ENCODE data around the gene PSEN1. TPM values are rescaled to one million over a fixed set of nuclear protein-coding genes. Genes with fewer than 3 reads are reported as not detected.

Gene PSEN1
- total and polyA plus RNA-seq, 2 of the 8 experiments (the other 6 are each of a cell fraction or from before 2014, with no cell fraction given), result 10.1 to 38.7 TPM

- Histone ChIP-seq H3K23ac (ENCODE audit: insufficient read length) (no peak overlapping the region), H3K27ac (ENCODE audit: low read depth, low read length) (no peak overlapping the region), H3K4ac (replicated peaks; ENCODE audit: insufficient read length, low read depth, low read length) (no peak overlapping the region), H2BK12ac (ENCODE audit: low read depth, low read length) (no peak overlapping the region), H4K5ac (ENCODE audit: insufficient read length, low read depth, low read length) (no peak overlapping the region), H3K14ac (ENCODE audit: insufficient read length) (no peak overlapping the region), H4K8ac (ENCODE audit: extremely low read depth, insufficient read depth, low read length) (no peak overlapping the region), H3K9ac (replicated peaks in 1 of 4; ENCODE audit: extremely low read depth in 1 of 4, low read depth in 3 of 4, low read length in 3 of 4) (no peak overlapping the region), H3K4me2 (ENCODE audit: insufficient read depth in 1 of 2, low read depth in 2 of 2, low read length in 2 of 2) (no peak overlapping the region), H3K56ac (replicated peaks; ENCODE audit: insufficient read length, low read depth, low read length) (no peak overlapping the region), H4K20me1 (replicated peaks in 1 of 2; ENCODE audit: control insufficient read depth in 1 of 2, insufficient read depth in 2 of 2, low read length in 2 of 2) (peaks cover 0 to 6% of the 10 kb centered on the region in 2 experiments), H3K79me2 (ENCODE audit: control insufficient read depth in 1 of 2, insufficient read depth in 2 of 2, low read length in 2 of 2) (peaks cover 0 to 60% of the 10 kb centered on the region in 2 experiments; a peak in 3 of 4 replicates), H2BK20ac (ENCODE audit: low read length) (no peak overlapping the region), H3K23me2 (ENCODE audit: low read depth, low read length) (no peaks in the 10 kb centered on the region), H3K4me3 (ENCODE audit: extremely low read depth in 1 of 4, insufficient read depth in 2 of 4, low read depth in 3 of 4, low read length in 4 of 4) (no peak overlapping the region), H2AK5ac (ENCODE audit: low read depth, low read length) (no peak overlapping the region), H3K36me3 (ENCODE audit: control insufficient read depth in 2 of 4, insufficient read depth in 4 of 4, low read length in 3 of 4) (peaks cover 2 to 8% (median 3%) of the 10 kb centered on the region in 4 experiments; a peak in 6 of 8 replicates), H2BK15ac (ENCODE audit: low read length) (no peak overlapping the region), H3K18ac (ENCODE audit: extremely low read depth, low read length) (no peak overlapping the region), H3K79me1 (ENCODE audit: low read depth, low read length) (peaks cover 5% of the 10 kb centered on the region; the same call in 1 of the 2 replicates), H3K4me1 (replicated peaks in 1 of 4; ENCODE audit: control insufficient read depth in 3 of 4, insufficient read depth in 4 of 4, low read length in 3 of 4) (no peaks in the 10 kb centered on the region), H3K9me3 (ENCODE audit: insufficient read depth in 2 of 2, low read depth in 1 of 2, low read length in 1 of 2) (no peaks in the 10 kb centered on the region), H2BK120ac (replicated peaks; ENCODE audit: low read depth, low read length) (no peak overlapping the region), H2AFZ (ENCODE audit: low read length) (no peak overlapping the region), H4K91ac (replicated peaks; ENCODE audit: insufficient read length, low read length) (no peak overlapping the region), H3K27me3 (replicated peaks in 1 of 4; ENCODE audit: control insufficient read depth in 3 of 4, extremely low read depth in 1 of 4, insufficient read depth in 3 of 4, low read length in 3 of 4) (no peaks in the 10 kb centered on the region), H2BK5ac (ENCODE audit: low read depth, low read length) (no peak overlapping the region)
- POLR2A ChIA-PET (ENCODE audit: partially characterized antibody), result interaction anchor here (1.4 to 1.7 kb wide), 2 partner anchors 16 to 18 kb away, joined by 3 to 7 read pairs; no protein-coding TSS in a partner anchor
- FAIRE-seq (no peak), DNase-seq (ENCODE audit: low read depth in 1 of 2, low spot score in 2 of 2) (no peak)
- WGBS, 2 experiments (ENCODE audit: extremely low coverage in 1 of 2, insufficient coverage in 1 of 2, insufficient read length in 1 of 2, insufficient replicate concordance in 2 of 2, low coverage in 1 of 2, low lambda C conversion rate in 2 of 2, missing lambda C conversion rate in 1 of 2), result 82% methylated on average over 3 of the region's 3 CpGs; no CpG with 5 or more reads in 1 of the 2 experiments
- TF ChIP-seq TBP (IDR thresholded peaks at IDR 0.05; ENCODE audit: low read depth, low read length) (no peak), ZNF274 (IDR thresholded peaks at IDR 0.05; ENCODE audit: borderline replicate concordance, extremely low read depth, low read length) (no peak), EP300 (IDR thresholded peaks at IDR 0.05; ENCODE audit: borderline replicate concordance in 1 of 2, low read depth in 2 of 2, low read length in 2 of 2) (no peak)
- CTCF ChIA-PET (ENCODE audit: partially characterized antibody), result interaction anchor here (0.6 kb wide), 1 partner anchor 62 kb away, joined by 3 read pairs; no protein-coding TSS in a partner anchor
Observed at GRCh38 chr14:73143617-73144016, 7.3 kb downstream of the PSEN1 start.

All from H1 (cell line).